ENCODE results near the gene HINT3. TPM values are rescaled to one million over a fixed set of nuclear protein-coding genes. Genes with fewer than 3 reads are reported as not detected.
A peak's percentile ranks its signal among the peaks of the same experiment; 100 is the strongest.
"Not testable (repeated sequence)": the region's sequence is repeated elsewhere in the genome, so short reads cannot be mapped to it uniquely, and the experiment has no call there.

HINT3 gene
- 10 to 100 TPM; 16.2 to 20.1 TPM for total RNA-seq
- 10 to 100 TPM; 15.6 to 37.4 TPM for polyA plus RNA-seq
- long read RNA-seq, donor 1, transcript HINT3-201 (5 exons, 3,314 nt): major isoform, 9 of 17 reads
- long read RNA-seq, donor 1, partial matches to known transcripts: 1 of 17 reads
- long read RNA-seq, donor 1, other reads (novel, unspliced or antisense): 7 of 17 reads
- long read RNA-seq, donor 2, partial matches to known transcripts: 1 of 6 reads
- long read RNA-seq, donor 2, other reads (novel, unspliced or antisense): 1 of 6 reads

DNA sequence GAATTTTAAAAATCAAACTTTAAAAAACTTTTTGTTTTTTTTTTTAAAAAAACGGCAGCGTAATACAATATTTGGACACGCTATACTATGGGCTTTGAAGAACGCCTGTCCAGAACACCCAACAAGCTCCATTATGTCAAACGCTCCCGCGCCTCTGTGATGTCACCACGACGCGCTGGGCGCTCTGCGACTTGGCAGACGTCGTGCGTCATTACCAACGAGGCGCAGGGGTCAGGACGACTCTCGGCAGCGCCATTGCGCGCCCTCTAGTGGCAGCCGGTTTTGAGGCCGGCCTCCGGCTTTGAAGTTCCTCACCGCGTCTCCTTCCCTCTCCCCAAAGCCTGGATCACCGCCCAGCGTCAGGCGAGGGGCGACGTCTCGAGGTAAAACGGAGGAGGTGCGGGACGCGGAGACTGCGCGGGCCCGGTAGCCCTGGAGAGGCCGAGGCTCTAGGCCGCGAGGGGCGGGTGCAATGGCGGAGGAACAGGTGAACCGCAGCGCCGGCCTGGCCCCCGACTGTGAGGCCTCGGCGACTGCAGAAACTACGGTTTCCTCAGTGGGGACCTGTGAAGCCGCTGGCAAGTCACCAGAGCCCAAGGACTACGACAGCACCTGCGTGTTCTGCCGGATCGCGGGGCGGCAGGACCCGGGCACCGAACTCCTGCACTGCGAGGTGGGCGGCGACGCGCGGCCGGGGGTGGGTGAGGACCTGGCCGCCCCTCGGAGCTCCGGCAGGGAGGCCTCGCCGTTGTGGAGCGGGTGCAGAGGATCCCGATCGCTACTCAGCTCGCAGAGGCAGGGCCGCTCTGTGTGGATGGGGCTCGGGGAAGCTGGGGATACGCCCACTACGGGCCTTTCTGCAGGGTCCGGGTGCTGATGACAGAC, at the start of gene HINT3:
TSS of gene HINT3 (plus strand) at position 265 of the 885 bp plus-strand sequence. CDS start at position 473, 208 bp downstream.
- peaks cover 3 to 7% of the 10 kb centered on the region in 2 donors for H3K4me1 ChIP-seq (ENCODE audit: control insufficient read depth in 1 of 2, insufficient read depth in 2 of 2, low read length in 2 of 2)
- intact Hi-C loops (cut with DNase I): loop anchor here (2.0 to 5.0 kb wide), 5 partner anchors 39 to 644 kb away; no protein-coding TSS in a partner anchor
- ATAC-seq (ENCODE audit: low FRiP score) (peak; percentile 98), DNase-seq (peak; percentile 99 to 100)
- WGBS, 2 donors: 0% methylated on average over 79 to 82 of the region's 82 CpGs
- H3K4me3 ChIP-seq (ENCODE audit: low read length in 2 of 2): peak within 1 kb of the TSS; percentile 69 to 84
- H3K9me3 ChIP-seq (ENCODE audit: control insufficient read depth, low read length): no peaks in the 10 kb centered on the region
- peak within 1 kb of the TSS; percentile 73 to 85 for H3K27ac ChIP-seq (ENCODE audit: low read depth in 1 of 2, low read length in 2 of 2)
- no peaks in the 10 kb centered on the region for H3K27me3 ChIP-seq (ENCODE audit: control insufficient read depth in 1 of 2, insufficient read depth in 2 of 2, low read length in 1 of 2)
- no peaks in the 10 kb centered on the region for H3K36me3 ChIP-seq (ENCODE audit: control insufficient read depth in 1 of 2, insufficient read depth in 2 of 2, low read length in 1 of 2)

- H3K27me3 ChIP-seq (ENCODE audit: control insufficient read depth in 1 of 2, insufficient read depth in 2 of 2, low read length in 1 of 2): no peaks in the 10 kb centered on the region
- intact Hi-C loops (cut with DNase I): no loop called here
- ATAC-seq (ENCODE audit: low FRiP score) (no peak), DNase-seq (no peak)
- H3K4me3 ChIP-seq (ENCODE audit: low read length in 2 of 2): no peak overlapping the region
- H3K4me1 ChIP-seq (ENCODE audit: control insufficient read depth in 1 of 2, insufficient read depth in 2 of 2, low read length in 2 of 2): no peaks in the 10 kb centered on the region
- no peak overlapping the region for H3K27ac ChIP-seq (ENCODE audit: low read depth in 1 of 2, low read length in 2 of 2)
- H3K36me3 ChIP-seq (ENCODE audit: control insufficient read depth in 1 of 2, insufficient read depth in 2 of 2, low read length in 1 of 2): peaks cover 2 to 3% of the 10 kb centered on the region in 2 donors
- 65 to 71% methylated on average over 3 of the region's 3 CpGs for WGBS, 2 donors
- no peaks in the 10 kb centered on the region for H3K9me3 ChIP-seq (ENCODE audit: control insufficient read depth, low read length)
These were observed 46.0 kb upstream of the HINT3 start for GRCh38 chr6:125910527-125910926.

DNA sequence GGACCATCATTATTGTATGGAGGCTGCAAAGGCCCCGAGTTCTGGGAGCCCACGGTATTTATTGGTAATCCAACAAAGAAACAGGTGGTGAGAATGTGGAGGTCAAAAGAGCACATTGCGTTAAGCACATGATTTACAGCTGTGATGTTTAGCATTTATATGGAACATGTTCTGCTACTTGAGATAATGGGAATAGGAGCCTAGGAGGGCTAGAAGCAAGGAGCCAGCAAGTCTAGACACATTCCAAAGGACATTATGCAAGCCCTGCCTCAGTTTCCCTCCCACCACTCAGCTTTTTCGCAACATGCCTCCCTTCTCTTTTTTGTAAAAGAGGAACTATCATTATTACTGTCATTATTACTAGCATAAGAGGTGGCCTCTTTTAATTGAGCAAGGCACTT, 45.5 kb upstream of the HINT3 start:
- H3K36me3 ChIP-seq (ENCODE audit: control insufficient read depth in 1 of 2, insufficient read depth in 2 of 2, low read length in 1 of 2); H3K4me1 ChIP-seq (ENCODE audit: control insufficient read depth in 1 of 2, insufficient read depth in 2 of 2, low read length in 2 of 2); DNase-seq; intact Hi-C loops (cut with DNase I); H3K27ac ChIP-seq (ENCODE audit: low read depth in 1 of 2, low read length in 2 of 2); H3K9me3 ChIP-seq (ENCODE audit: control insufficient read depth, low read length); H3K4me3 ChIP-seq (ENCODE audit: low read length in 2 of 2); H3K27me3 ChIP-seq (ENCODE audit: control insufficient read depth in 1 of 2, insufficient read depth in 2 of 2, low read length in 1 of 2); ATAC-seq (ENCODE audit: low FRiP score): not testable (repeated sequence)
- 82% methylated on average over 4 of the region's 4 CpGs for WGBS, 2 donors

GRCh38 chr6:125912430-125912829, 44.1 kb upstream of the HINT3 start:
- H3K36me3 ChIP-seq (ENCODE audit: control insufficient read depth in 1 of 2, insufficient read depth in 2 of 2, low read length in 1 of 2); H3K27me3 ChIP-seq (ENCODE audit: control insufficient read depth in 1 of 2, insufficient read depth in 2 of 2, low read length in 1 of 2); ATAC-seq (ENCODE audit: low FRiP score); H3K27ac ChIP-seq (ENCODE audit: low read depth in 1 of 2, low read length in 2 of 2); H3K4me3 ChIP-seq (ENCODE audit: low read length in 2 of 2); H3K9me3 ChIP-seq (ENCODE audit: control insufficient read depth, low read length); H3K4me1 ChIP-seq (ENCODE audit: control insufficient read depth in 1 of 2, insufficient read depth in 2 of 2, low read length in 2 of 2); intact Hi-C loops (cut with DNase I); DNase-seq: not testable (repeated sequence)
- WGBS, 2 donors: 68 to 71% methylated on average over 2 of the region's 2 CpGs

GRCh38 chr6:125913145-125913544, 43.4 kb upstream of the HINT3 start:
- no peaks in the 10 kb centered on the region for H3K4me1 ChIP-seq (ENCODE audit: control insufficient read depth in 1 of 2, insufficient read depth in 2 of 2, low read length in 2 of 2)
- DNase-seq (no peak), ATAC-seq (ENCODE audit: low FRiP score) (no peak)
- H3K36me3 ChIP-seq (ENCODE audit: control insufficient read depth in 1 of 2, insufficient read depth in 2 of 2, low read length in 1 of 2): peaks cover 2 to 6% of the 10 kb centered on the region in 2 donors
- no peak overlapping the region for H3K27ac ChIP-seq (ENCODE audit: low read depth in 1 of 2, low read length in 2 of 2)
- no peaks in the 10 kb centered on the region for H3K9me3 ChIP-seq (ENCODE audit: control insufficient read depth, low read length)
- intact Hi-C loops (cut with DNase I): no loop called here
- 93 to 98% methylated on average over 1 of the region's 1 CpG for WGBS, 2 donors
- H3K4me3 ChIP-seq (ENCODE audit: low read length in 2 of 2): no peak overlapping the region
- no peaks in the 10 kb centered on the region for H3K27me3 ChIP-seq (ENCODE audit: control insufficient read depth in 1 of 2, insufficient read depth in 2 of 2, low read length in 1 of 2)

DNA sequence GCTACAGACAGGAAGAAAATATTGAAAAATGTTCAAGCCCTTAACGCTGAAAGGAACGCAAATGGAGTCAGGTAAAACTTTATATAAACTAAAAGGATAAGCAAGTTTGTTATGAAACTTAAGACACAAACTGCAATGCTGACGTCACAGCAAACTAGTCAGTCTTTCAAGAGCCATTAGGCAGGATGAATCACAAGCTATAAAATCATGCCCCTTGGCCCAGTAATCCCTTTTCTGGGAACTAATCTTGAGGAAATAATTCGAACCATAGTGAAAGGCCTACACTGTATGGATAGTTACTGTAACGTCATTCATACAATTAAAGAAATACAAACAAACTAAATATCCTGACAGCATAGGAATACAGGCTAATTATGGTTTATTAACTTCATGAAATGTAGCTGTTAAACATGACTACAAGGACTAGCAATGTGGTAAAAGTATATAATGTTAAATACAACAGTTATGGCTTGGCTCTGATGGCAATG, 42.7 kb upstream of the HINT3 start:
- DNase-seq (no peak), ATAC-seq (ENCODE audit: low FRiP score) (no peak)
- WGBS, 2 donors: 63 to 70% methylated on average over 5 of the region's 5 CpGs
- no peak overlapping the region for H3K4me3 ChIP-seq (ENCODE audit: low read length in 2 of 2)
- no peaks in the 10 kb centered on the region for H3K27me3 ChIP-seq (ENCODE audit: control insufficient read depth in 1 of 2, insufficient read depth in 2 of 2, low read length in 1 of 2)
- no peak overlapping the region for H3K27ac ChIP-seq (ENCODE audit: low read depth in 1 of 2, low read length in 2 of 2)
- H3K4me1 ChIP-seq (ENCODE audit: control insufficient read depth in 1 of 2, insufficient read depth in 2 of 2, low read length in 2 of 2): no peaks in the 10 kb centered on the region
- peaks cover 0 to 6% of the 10 kb centered on the region in 2 donors for H3K36me3 ChIP-seq (ENCODE audit: control insufficient read depth in 1 of 2, insufficient read depth in 2 of 2, low read length in 1 of 2)
- no peaks in the 10 kb centered on the region for H3K9me3 ChIP-seq (ENCODE audit: control insufficient read depth, low read length)
- intact Hi-C loops (cut with DNase I): no loop called here

- no peak overlapping the region for H3K4me3 ChIP-seq (ENCODE audit: low read length in 2 of 2)
- DNase-seq (no peak), ATAC-seq (ENCODE audit: low FRiP score) (no peak)
- H3K4me1 ChIP-seq (ENCODE audit: control insufficient read depth in 1 of 2, insufficient read depth in 2 of 2, low read length in 2 of 2): peaks cover 0 to 3% of the 10 kb centered on the region in 2 donors
- peaks cover 8 to 10% of the 10 kb centered on the region in 2 donors for H3K36me3 ChIP-seq (ENCODE audit: control insufficient read depth in 1 of 2, insufficient read depth in 2 of 2, low read length in 1 of 2)
- intact Hi-C loops (cut with DNase I): loop anchor here in 1 of 2 donors (5.0 kb wide), 1 partner anchor 39 kb away; the partner anchor contains the start of gene HINT3
- H3K9me3 ChIP-seq (ENCODE audit: control insufficient read depth, low read length): no peaks in the 10 kb centered on the region
- WGBS, 2 donors: 76% methylated on average over 4 of the region's 4 CpGs
- H3K27me3 ChIP-seq (ENCODE audit: control insufficient read depth in 1 of 2, insufficient read depth in 2 of 2, low read length in 1 of 2): no peaks in the 10 kb centered on the region
- peak overlapping the region in 1 of 2 donors; percentile 48 for H3K27ac ChIP-seq (ENCODE audit: low read depth in 1 of 2, low read length in 2 of 2)
These were observed 38.3 kb upstream of the HINT3 start for GRCh38 chr6:125918230-125918629.

- ATAC-seq (ENCODE audit: low FRiP score) (peak; percentile 86), DNase-seq (peak in 1 of 2 donors; percentile 47)
- intact Hi-C loops (cut with DNase I): loop anchor here in 1 of 2 donors (5.0 kb wide), 1 partner anchor 38 kb away; the partner anchor contains the start of gene HINT3
- H3K4me3 ChIP-seq (ENCODE audit: low read length in 2 of 2): peak overlapping the region; percentile 48 to 51
- H3K27me3 ChIP-seq (ENCODE audit: control insufficient read depth in 1 of 2, insufficient read depth in 2 of 2, low read length in 1 of 2): no peaks in the 10 kb centered on the region
- H3K4me1 ChIP-seq (ENCODE audit: control insufficient read depth in 1 of 2, insufficient read depth in 2 of 2, low read length in 2 of 2): peaks cover 0 to 3% of the 10 kb centered on the region in 2 donors
- peak overlapping the region in 1 of 2 donors; percentile 12 for H3K27ac ChIP-seq (ENCODE audit: low read depth in 1 of 2, low read length in 2 of 2)
- H3K9me3 ChIP-seq (ENCODE audit: control insufficient read depth, low read length): no peaks in the 10 kb centered on the region
- WGBS, 2 donors: 34 to 36% methylated on average over 13 of the region's 13 CpGs
- H3K36me3 ChIP-seq (ENCODE audit: control insufficient read depth in 1 of 2, insufficient read depth in 2 of 2, low read length in 1 of 2): peaks cover 9 to 10% of the 10 kb centered on the region in 2 donors
These were observed 37.6 kb upstream of the HINT3 start for GRCh38 chr6:125918681-125919566.

All from aorta (tissue), 5 donors.